Trophoblast cell (in vitro differentiated cells and primary cell): ENCODE results near the gene MKLN1.
"Not testable (repeated sequence)": the region's sequence is repeated elsewhere in the genome, so short reads cannot be mapped to it uniquely, and the experiment has no call there.

Source experiments
- DNase-seq, 2 donors: peaks; one replicate each; pipeline ENCODE4 v3.0.0-alpha.2; 2016
- H2AFZ ChIP-seq: 2 replicates; pipeline ENCODE4 v1.6.1; 2013; ENCODE audit warnings: low read length, moderate library complexity, mild to moderate bottlenecking; ENCODE audit not compliant: insufficient read depth, poor library complexity
- H2AK5ac ChIP-seq: 2 replicates; pipeline ENCODE4 v1.6.1; 2013; ENCODE audit warnings: mild to moderate bottlenecking, low read length
- H2BK120ac ChIP-seq: 2 replicates; pipeline ENCODE4 v1.6.1; 2013; ENCODE audit warnings: low read length, mild to moderate bottlenecking, moderate library complexity; ENCODE audit not compliant: insufficient read depth, poor library complexity
- H2BK12ac ChIP-seq: 2 replicates; pipeline ENCODE4 v1.6.1; 2013; ENCODE audit warnings: mild to moderate bottlenecking, low read length, moderate library complexity
- H2BK5ac ChIP-seq: 2 replicates; pipeline ENCODE4 v1.6.1; 2013; ENCODE audit warnings: low read length, low read depth, moderate library complexity, mild to moderate bottlenecking; ENCODE audit not compliant: poor library complexity
- H3K14ac ChIP-seq: 2 replicates; pipeline ENCODE4 v1.6.1; 2013; ENCODE audit warnings: mild to moderate bottlenecking, low read length
- H3K18ac ChIP-seq: 2 replicates; pipeline ENCODE4 v1.6.1; 2013; ENCODE audit warnings: mild to moderate bottlenecking, low read length
- H3K23ac ChIP-seq: 2 replicates; pipeline ENCODE4 v1.6.1; 2013; ENCODE audit warnings: low read length
- H3K27ac ChIP-seq: 2 replicates; pipeline ENCODE4 v1.5.1; 2013; ENCODE audit warnings: low read depth, mild to moderate bottlenecking, inconsistent platforms, low read length, moderate library complexity
- H3K27me3 ChIP-seq: 2 replicates; pipeline ENCODE4 v1.6.1; 2013; ENCODE audit warnings: inconsistent platforms, mild to moderate bottlenecking, low read length, moderate library complexity; ENCODE audit not compliant: insufficient read depth
- H3K36me3 ChIP-seq, 2 experiments: 1 replicate in 1 of 2; 2 replicates in 1 of 2; pipeline ENCODE4 v1.6.1; 2013; ENCODE audit warnings: low read length in 2 of 2, mild to moderate bottlenecking in 2 of 2, moderate library complexity in 1 of 2; ENCODE audit not compliant: insufficient read depth in 2 of 2, control insufficient read depth in 1 of 2
- H3K4ac ChIP-seq: 2 replicates; pipeline ENCODE4 v1.6.1; 2013; ENCODE audit warnings: low read depth, mild to moderate bottlenecking, low read length, moderate library complexity
- H3K4me1 ChIP-seq, 2 experiments: 1 replicate in 1 of 2; 2 replicates in 1 of 2; pipeline ENCODE4 v1.6.1; 2013; ENCODE audit warnings: low read length in 2 of 2, mild to moderate bottlenecking in 2 of 2, moderate library complexity in 1 of 2; ENCODE audit not compliant: insufficient read depth in 2 of 2, control insufficient read depth in 1 of 2
- H3K4me2 ChIP-seq: 2 replicates; pipeline ENCODE4 v1.6.1; 2013; ENCODE audit warnings: inconsistent platforms, mild to moderate bottlenecking, low read length, moderate library complexity
- H3K4me3 ChIP-seq: 2 replicates; pipeline ENCODE4 v1.5.1; 2013; ENCODE audit warnings: mild to moderate bottlenecking, low read depth, low read length, inconsistent platforms
- H3K79me1 ChIP-seq: one replicate; pipeline ENCODE4 v1.6.1; 2013; ENCODE audit warnings: low read length
- H3K79me2 ChIP-seq: 2 replicates; pipeline ENCODE4 v1.6.1; 2013; ENCODE audit warnings: low read length, mild to moderate bottlenecking; ENCODE audit not compliant: control insufficient read depth, insufficient read depth, poor library complexity
- H3K9ac ChIP-seq: 2 replicates; pipeline ENCODE4 v1.6.1; 2013; ENCODE audit warnings: mild to moderate bottlenecking, low read length
- H3K9me3 ChIP-seq: 2 replicates; pipeline ENCODE4 v1.6.1; 2013; ENCODE audit warnings: low read depth, mild to moderate bottlenecking, control low read depth, inconsistent platforms, low read length; ENCODE audit not compliant: insufficient read depth
- H4K12ac ChIP-seq: 2 replicates; pipeline ENCODE4 v1.6.1; 2013; ENCODE audit warnings: low read depth, mild to moderate bottlenecking, low read length, moderate library complexity
- H4K8ac ChIP-seq: 2 replicates; pipeline ENCODE4 v1.6.1; 2013; ENCODE audit warnings: low read depth, mild to moderate bottlenecking, low read length, moderate library complexity
- H4K91ac ChIP-seq: one replicate; pipeline ENCODE4 v1.6.1; 2013; ENCODE audit warnings: low read depth, mild to moderate bottlenecking, low read length, moderate library complexity
- WGBS: extraction: QIAGEN DNeasy Blood & Tissue Kit; methylation state at CpG from one replicate; pipeline ENCODE4 v1.1.7; 2013; ENCODE audit warnings: missing lambda C conversion rate; ENCODE audit not compliant: insufficient read length, insufficient coverage; ENCODE audit errors: extremely low coverage; 5-methylcytosine and 5-hydroxymethylcytosine counted together

The MKLN1 gene

GRCh38 chr7:131459256-131459655, 131.6 kb downstream of the MKLN1 start:
- Histone ChIP-seq H3K79me1 (no peaks in the 10 kb centered on the region), H4K12ac (no peak overlapping the region), H3K79me2 (no peaks in the 10 kb centered on the region), H2BK12ac (no peak overlapping the region), H3K9me3 (no peaks in the 10 kb centered on the region), H3K9ac (no peak overlapping the region), H3K36me3 (peaks cover 0 to 3% of the 10 kb centered on the region in 2 experiments), H3K14ac (no peak overlapping the region), H2AK5ac (no peak overlapping the region), H2BK5ac (no peak overlapping the region), H3K27ac (no peak overlapping the region), H2AFZ (no peak overlapping the region), H3K4me2 (no peak overlapping the region), H3K23ac (no peak overlapping the region), H2BK120ac (no peak overlapping the region), H4K8ac (no peak overlapping the region), H3K18ac (no peak overlapping the region), H3K4ac (no peak overlapping the region), H4K91ac (no peak overlapping the region), H3K27me3 (no peaks in the 10 kb centered on the region), H3K4me3 (no peak overlapping the region), H3K4me1 (no peaks in the 10 kb centered on the region)
- peak in 1 of 2 donors; percentile 4 for DNase-seq
- no CpG with 5 or more reads among the region's 1 CpG for WGBS

- Histone ChIP-seq H4K12ac (no peak overlapping the region), H3K27me3 (no peaks in the 10 kb centered on the region), H2AK5ac (no peak overlapping the region), H2BK120ac (no peak overlapping the region), H3K9me3 (no peaks in the 10 kb centered on the region), H3K4me1 (no peaks in the 10 kb centered on the region), H3K79me2 (no peaks in the 10 kb centered on the region), H2AFZ (no peak overlapping the region), H3K79me1 (no peaks in the 10 kb centered on the region), H3K23ac (no peak overlapping the region), H2BK5ac (no peak overlapping the region), H2BK12ac (no peak overlapping the region), H3K14ac (no peak overlapping the region), H4K91ac (no peak overlapping the region), H3K4ac (no peak overlapping the region), H3K4me2 (no peak overlapping the region), H3K9ac (no peak overlapping the region), H4K8ac (no peak overlapping the region), H3K18ac (no peak overlapping the region), H3K27ac (no peak overlapping the region), H3K36me3 (peaks cover 0 to under 1% of the 10 kb centered on the region in 2 experiments), H3K4me3 (no peak overlapping the region)
- no peak for DNase-seq
- WGBS, result no CpG with 5 or more reads among the region's 3 CpGs
These were observed 134.4 kb downstream of the MKLN1 start for GRCh38 chr7:131462059-131462458.

- not testable (repeated sequence) for H3K36me3 ChIP-seq, H2AFZ ChIP-seq, H3K27ac ChIP-seq, H3K27me3 ChIP-seq, H4K12ac ChIP-seq, DNase-seq, H3K4ac ChIP-seq, H2BK12ac ChIP-seq, H3K9me3 ChIP-seq, H2AK5ac ChIP-seq, H3K79me1 ChIP-seq, H2BK120ac ChIP-seq, H2BK5ac ChIP-seq, H3K4me1 ChIP-seq, H4K91ac ChIP-seq, H3K18ac ChIP-seq, H3K9ac ChIP-seq, H3K4me2 ChIP-seq, H3K23ac ChIP-seq, H4K8ac ChIP-seq, H3K79me2 ChIP-seq, H3K4me3 ChIP-seq, H3K14ac ChIP-seq
These were observed 135.0 kb downstream of the MKLN1 start for GRCh38 chr7:131462715-131463114.

- H3K79me2 ChIP-seq, result no peaks in the 10 kb centered on the region
- WGBS, result no CpG with 5 or more reads among the region's 12 CpGs
- peaks cover 4 to 7% of the 10 kb centered on the region in 2 experiments for H3K36me3 ChIP-seq
- H3K4me3 ChIP-seq, result no peak overlapping the region
- H4K91ac ChIP-seq, result no peak overlapping the region
- H4K8ac ChIP-seq, result no peak overlapping the region
- no peak overlapping the region for H3K18ac ChIP-seq
- no peak for DNase-seq
- no peak overlapping the region for H2AFZ ChIP-seq
- no peak overlapping the region for H2BK5ac ChIP-seq
- no peak overlapping the region for H2BK120ac ChIP-seq
- H3K79me1 ChIP-seq, result no peaks in the 10 kb centered on the region
- no peak overlapping the region for H4K12ac ChIP-seq
- no peak overlapping the region for H3K23ac ChIP-seq
- H3K4me1 ChIP-seq, result no peaks in the 10 kb centered on the region
- H3K9ac ChIP-seq, result no peak overlapping the region
- no peak overlapping the region for H3K27ac ChIP-seq
- no peak overlapping the region for H2AK5ac ChIP-seq
- no peak overlapping the region for H3K4me2 ChIP-seq
- H3K4ac ChIP-seq, result no peak overlapping the region
- no peaks in the 10 kb centered on the region for H3K27me3 ChIP-seq
- H3K14ac ChIP-seq, result no peak overlapping the region
- no peaks in the 10 kb centered on the region for H3K9me3 ChIP-seq
- H2BK12ac ChIP-seq, result no peak overlapping the region
These were observed 139.2 kb downstream of the MKLN1 start for GRCh38 chr7:131466735-131467365.
